GM18858 (cell line): ENCODE measurements around the gene ELANE.

Experiments used
- ATAC-seq: cut with Tn5 transposase; IDR thresholded peaks from one replicate; pipeline ENCODE4 v1.9.1; 2021; ENCODE audit not compliant: unreplicated experiment

The ELANE gene

DNA sequence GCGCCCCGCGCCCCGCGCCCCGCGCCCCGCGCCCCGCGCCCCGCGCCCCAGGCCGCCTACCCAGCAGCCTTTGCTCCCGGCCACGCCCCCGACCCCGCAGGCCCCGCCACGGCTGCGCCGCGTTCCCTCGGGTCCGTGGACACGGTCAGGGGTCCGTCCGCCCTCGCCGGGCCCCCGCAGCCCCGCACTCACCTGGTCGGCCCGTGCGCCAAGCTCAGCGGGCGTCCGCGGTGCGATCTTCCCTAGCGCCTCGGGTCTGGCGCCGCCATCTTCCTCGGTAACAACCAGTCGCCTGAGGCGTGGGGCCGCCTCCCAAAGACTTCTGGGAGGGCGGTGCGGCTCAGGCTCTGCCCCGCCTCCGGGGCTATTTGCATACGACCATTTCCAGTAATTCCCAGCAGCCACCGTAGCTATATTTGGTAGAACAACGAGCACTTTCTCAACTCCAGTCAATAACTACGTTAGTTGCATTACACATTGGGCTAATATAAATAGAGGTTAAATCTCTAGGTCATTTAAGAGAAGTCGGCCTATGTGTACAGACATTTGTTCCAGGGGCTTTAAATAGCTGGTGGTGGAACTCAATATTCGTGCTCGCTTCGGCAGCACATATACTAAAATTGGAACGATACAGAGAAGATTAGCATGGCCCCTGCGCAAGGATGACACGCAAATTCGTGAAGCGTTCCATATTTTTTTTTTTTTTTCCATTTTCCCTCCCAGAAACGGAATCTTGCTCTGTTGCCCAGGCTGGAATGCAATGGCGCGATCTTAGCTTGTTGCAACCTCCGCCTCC is 41.0 kb downstream of the ELANE start, which contains the start of the genes MED16 and RNU6-9:
TSS of gene MED16 (minus strand) at position 294 of the 796 bp plus-strand sequence. CDS start 2,056 bp downstream, outside the sequence.
TSS of gene RNU6-9 (plus strand) at position 591 of the 796 bp plus-strand sequence.
- ATAC-seq: peak; percentile 69

GRCh38 chr19:896434-896833 is 44.3 kb downstream of the ELANE start:
- ATAC-seq: no peak

DNA sequence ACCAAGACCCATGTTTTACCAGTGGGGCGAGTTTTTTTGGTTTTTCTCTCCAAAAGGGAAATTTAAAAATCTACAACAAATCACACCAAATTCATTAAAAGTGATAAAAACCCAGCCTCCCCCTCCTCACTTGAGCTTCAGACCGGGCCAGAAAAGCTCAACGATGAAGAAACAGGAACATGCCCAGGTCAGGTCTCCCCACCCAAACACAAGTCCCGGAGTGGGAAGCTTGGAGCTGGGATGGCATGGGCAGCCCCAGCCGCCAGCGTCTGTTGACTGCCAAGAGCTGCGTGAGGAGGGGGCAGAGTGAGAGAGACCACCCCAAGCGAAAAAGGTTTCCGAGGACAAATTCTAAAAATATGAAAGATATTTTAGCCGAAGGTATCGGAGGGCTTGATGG is 44.9 kb downstream of the ELANE start:
- ATAC-seq: no peak

DNA sequence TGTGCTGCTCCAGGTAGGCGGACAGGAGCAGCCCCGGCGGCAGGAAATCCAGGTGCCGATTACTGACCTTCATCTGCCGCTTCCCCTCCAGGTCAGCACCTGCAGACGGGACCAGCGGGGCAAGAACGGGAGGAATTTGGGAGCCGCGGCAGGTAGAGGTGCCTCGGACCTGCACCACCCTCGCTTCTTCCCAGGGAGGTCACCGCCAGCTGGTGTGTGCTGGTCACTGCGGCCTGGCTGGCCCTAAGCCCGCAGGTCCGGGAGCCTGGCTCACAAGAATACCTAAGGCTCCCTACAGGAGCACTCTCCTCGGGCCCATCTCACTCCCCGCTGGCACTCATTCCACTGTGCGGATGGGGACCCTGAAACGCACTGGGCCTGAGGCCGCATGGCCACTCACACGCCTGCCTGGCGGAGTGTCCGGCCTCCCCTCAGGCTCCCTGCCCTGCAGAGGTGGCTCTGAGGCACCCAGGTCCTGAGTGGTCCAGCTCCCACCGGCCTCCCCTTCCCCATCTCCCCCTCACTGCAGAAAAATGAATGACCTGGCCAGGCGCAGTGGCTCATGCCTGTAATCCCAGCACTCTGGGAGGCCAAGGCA is 45.4 kb downstream of the ELANE start:
- no peak for ATAC-seq

GRCh38 chr19:898663-899062 is 46.6 kb downstream of the ELANE start:
- ATAC-seq: no peak

DNA sequence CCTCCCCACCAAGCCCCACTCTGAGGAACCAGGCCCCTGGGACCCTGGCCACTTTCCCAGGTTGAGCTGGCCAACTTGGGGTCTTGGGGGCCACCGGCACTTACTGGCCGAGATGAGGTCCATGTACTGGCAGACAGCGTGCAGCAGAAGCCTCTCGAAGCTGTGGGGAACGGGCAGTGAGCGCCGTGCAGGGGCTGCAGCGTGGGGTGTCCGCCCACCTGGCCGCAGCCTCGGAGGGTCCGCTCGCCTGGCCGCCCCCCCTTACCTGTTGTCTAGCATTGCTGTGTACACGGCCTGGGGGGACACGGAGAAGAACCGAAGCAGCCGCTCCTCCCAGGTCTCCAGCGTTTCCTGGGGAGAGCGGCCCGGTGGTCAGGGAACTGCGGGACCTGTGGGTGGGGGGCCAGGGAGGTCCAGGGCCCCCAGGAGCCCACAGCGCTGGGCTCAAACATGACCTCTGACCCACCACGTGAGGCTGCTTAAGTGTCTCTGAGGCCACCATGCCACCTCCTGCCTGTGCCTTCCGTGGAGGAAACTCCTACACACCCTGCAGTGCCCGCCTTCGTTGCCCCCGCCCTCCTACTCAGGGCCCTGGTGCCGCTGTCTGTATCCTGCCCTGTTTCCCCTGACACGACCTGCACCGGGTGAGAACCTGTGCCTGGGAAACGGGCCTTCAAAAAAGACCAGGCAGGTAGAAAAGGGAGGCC is 47.4 kb downstream of the ELANE start:
- no peak for ATAC-seq

GRCh38 chr19:900043-900301 is 47.9 kb downstream of the ELANE start:
- no peak for ATAC-seq

DNA sequence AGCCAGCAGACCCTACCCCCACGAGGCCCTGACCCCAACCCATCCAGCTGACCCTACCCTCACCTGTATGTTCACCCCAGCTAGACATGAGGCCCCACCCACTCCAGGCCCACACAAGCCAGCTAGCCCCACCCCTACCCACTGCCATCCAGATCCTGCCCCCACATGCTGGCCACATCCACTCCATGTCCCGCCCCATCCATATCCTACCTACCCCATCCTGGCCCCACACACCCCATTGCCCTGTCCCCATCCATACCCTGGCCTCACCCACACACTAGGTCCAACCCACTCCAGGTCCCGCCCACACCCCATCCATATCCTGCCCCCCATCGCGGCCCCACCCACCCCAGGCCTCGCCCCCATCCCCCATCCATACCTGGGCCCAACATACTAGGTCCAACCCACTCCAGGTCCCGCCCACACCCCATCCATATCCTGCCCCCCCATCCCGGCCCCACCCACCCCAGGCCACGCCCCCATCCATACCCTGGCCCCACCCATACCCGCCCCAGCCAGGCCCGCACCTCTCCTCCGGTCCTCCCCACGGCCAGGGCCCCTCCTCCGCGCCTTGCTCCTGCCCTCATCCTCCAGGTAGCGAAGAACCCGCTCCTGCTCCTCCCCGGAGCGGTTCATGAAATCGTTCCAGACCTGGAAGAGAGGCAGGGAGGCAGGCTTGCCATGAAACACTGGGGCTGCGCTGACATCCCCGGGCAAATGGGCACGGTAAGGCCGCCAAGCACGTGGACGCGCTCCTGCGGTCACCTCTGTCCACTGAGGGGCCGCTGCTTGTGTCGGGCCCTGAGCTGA is 48.4 kb downstream of the ELANE start:
- no peak for ATAC-seq

DNA sequence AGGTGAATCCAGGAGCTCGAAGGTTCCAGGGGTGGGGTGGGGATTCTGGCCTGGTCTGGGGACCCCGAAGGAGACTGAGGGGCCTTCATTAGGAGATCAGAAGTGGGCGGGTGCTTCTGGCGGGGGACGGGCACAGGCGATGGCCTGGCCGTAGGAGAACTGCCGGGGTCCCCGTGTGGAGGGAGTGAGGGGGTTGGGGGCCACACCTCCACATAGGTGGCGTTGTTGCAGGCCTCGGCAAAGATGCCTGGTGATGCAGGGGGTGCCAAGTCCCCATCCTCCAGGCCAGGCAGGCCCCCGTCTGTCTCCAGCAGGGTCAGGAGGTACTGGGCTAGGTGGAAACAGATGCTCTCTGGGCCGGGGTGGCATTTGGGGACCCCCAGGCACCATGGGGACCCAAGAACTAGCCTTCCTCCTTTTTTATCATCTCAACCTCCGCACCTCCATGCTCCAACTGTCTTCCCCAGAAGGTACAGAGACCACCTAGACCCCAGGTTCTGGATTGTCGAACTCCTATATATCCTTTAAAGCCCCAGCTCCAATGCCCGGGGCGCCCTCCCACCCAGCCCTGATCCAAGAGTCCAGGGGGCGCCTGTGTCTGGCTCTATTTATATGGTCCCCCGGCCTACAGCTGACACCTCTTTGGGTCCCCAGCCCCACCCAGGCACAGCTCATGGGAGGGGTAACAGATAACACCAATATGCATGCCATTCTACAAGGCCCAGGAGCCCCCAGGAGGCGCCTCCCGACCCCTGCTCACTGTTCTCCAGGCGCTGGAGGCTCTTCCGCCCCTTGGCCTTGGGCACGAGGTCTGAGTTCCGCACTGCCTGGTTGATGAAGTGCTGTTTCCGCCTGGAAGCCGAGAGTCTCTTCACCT is 49.4 kb downstream of the ELANE start:
- no peak for ATAC-seq

GRCh38 chr19:902093-902370 is 49.9 kb downstream of the ELANE start:
- ATAC-seq: no peak

DNA sequence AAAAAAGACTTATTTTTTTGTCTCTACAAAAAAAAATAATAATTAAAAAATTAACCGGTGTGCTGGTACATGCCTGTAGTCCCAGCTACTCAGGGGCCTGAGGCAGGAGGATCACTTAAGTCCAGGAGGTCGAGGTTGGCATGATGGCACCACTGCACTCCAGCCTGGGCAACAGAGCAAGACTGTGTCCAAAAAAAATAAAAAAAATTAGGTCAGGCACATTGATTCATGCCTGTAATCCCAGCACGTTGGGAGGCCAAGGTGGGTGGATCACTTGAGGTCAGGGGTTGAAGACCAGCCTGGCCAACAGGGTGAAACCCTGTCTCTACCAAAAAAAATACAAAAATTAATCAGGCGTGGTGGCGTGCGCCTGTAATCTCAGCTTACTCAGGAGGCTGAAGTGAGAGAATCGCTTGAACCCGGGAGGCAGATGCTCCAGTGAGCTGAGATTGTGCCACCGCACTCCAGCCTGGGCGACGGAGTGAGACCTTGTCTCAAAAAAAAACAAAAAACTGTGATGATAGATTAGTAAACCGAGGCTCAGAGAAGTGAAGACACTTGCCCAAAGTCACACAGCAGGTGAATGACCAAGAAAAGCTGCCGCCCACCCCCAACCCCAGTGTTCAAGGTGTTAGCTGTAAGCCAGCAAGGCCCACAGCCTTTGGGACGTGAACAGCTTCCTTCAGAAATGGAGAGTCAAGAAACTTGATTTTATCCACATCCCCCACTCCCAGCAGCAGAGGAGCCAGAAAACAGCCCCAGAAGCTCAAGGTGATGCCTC is 50.5 kb downstream of the ELANE start:
- ATAC-seq: no peak

DNA sequence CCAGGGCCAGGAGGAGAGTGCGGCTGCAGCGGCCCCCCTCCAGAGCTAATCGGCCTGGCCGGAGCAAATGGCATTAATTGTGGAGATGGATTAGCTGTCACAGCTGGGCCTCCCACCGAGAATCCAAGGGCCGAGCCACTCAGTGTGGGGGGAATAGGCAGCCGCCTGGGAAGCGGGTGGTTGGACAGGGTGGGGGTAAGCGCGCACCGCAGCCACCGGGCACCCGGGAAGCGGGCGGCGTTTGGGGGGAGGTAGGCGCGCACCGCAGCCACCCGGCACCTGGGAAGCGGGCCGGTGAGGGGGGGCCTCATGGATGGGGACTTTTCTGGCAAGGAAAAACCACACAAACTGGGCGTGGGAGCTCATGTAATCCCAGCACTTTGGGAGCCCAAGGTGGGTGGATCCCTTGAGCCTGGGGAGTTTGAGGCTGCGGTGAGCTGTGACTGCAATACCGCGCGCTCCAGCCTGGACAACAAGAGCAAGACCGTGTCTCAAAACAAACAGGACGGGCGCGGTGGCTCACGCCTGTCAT is 51.2 kb downstream of the ELANE start:
- no peak for ATAC-seq

- ATAC-seq: no peak
These were observed 52.4 kb downstream of the ELANE start for GRCh38 chr19:904545-904944.
